T-cell (primary cell): ENCODE measurements around the gene MRTFA. TPM values are rescaled to one million over a fixed set of nuclear protein-coding genes. Genes with fewer than 3 reads are reported as not detected.
"Not testable (repeated sequence)": the region's sequence is repeated elsewhere in the genome, so short reads cannot be mapped to it uniquely, and the experiment has no call there.

Experiments
- ATAC-seq, 4 experiments: fragments of 200-7000 bp in 3 of 4; fragments of 150-1000 bp in 1 of 4; cut with Tn5 transposase; replicated peaks in 1 of 4; 1 replicate in 3 of 4; 2 replicates in 1 of 4; pipeline ENCODE4 v1.10.0; 2021; ENCODE audit warnings: moderate library complexity in 3 of 4, mild to moderate bottlenecking in 2 of 4, moderate number of reproducible peaks in 1 of 4
- CTCF ChIA-PET, 2 donors: fragments of 300-600 bp; sonication (Branson Sonifier 250); formaldehyde crosslinking; loops; one replicate each; lab custom pipeline; 2022; ENCODE audit warnings: antibody characterized with exemption in 2 of 2; lab: Charles Lee
- POLR2A ChIA-PET, 2 donors: fragments of 300-600 bp; sonication (Branson Sonifier 250); formaldehyde crosslinking; loops; one replicate each; lab custom pipeline; 2022; ENCODE audit warnings: antibody characterized with exemption in 2 of 2; lab: Charles Lee
- DNase-seq, 35 experiments: peaks; one replicate each; pipeline versions ENCODE4 v3.0.0 to v3.0.0-alpha.2; 2013 to 2023
- H3K27ac ChIP-seq: one replicate; pipeline ENCODE4 v1.5.1; 2013; ENCODE audit warnings: low read length
- H3K27me3 ChIP-seq, 2 experiments: replicated peaks in 1 of 2; 1 replicate in 1 of 2; 2 replicates in 1 of 2; pipeline versions ENCODE4 v1.6.1 to v1.7.0; 2013; ENCODE audit warnings: low read length in 1 of 2, mixed read lengths in 1 of 2; ENCODE audit not compliant: control insufficient read depth in 2 of 2, insufficient read depth in 2 of 2; ENCODE audit errors: extremely low read depth in 1 of 2
- H3K36me3 ChIP-seq, 2 donors: 1 replicate in 1 of 2; 2 replicates in 1 of 2; pipeline versions ENCODE4 v1.6.1 to v1.7.0; 2013; ENCODE audit warnings: low read length in 1 of 2; ENCODE audit not compliant: control insufficient read depth in 2 of 2, insufficient read depth in 1 of 2; ENCODE audit errors: extremely low read depth in 1 of 2
- H3K4me1 ChIP-seq, 2 experiments: 1 replicate in 1 of 2; 2 replicates in 1 of 2; pipeline versions ENCODE4 v1.6.1 to v1.7.0; 2013; ENCODE audit warnings: low read length in 2 of 2, mixed read lengths in 1 of 2; ENCODE audit not compliant: insufficient read depth in 2 of 2, control insufficient read depth in 1 of 2; ENCODE audit errors: extremely low read depth in 1 of 2
- H3K4me3 ChIP-seq, 2 donors: 1 replicate in 1 of 2; 2 replicates in 1 of 2; pipeline versions ENCODE4 v1.5.1 to v1.7.0; 2013; ENCODE audit warnings: mild to moderate bottlenecking in 2 of 2, low read length in 1 of 2, moderate library complexity in 1 of 2; ENCODE audit not compliant: control insufficient read depth in 1 of 2; ENCODE audit errors: extremely low read depth in 1 of 2
- H3K9me3 ChIP-seq: 2 replicates; pipeline ENCODE4 v1.7.0; 2013
- H3K27ac Mint-ChIP-seq, 2 donors: one replicate each; pipeline ENCODE4 v1.8.0; 2020 to 2021; ENCODE audit warnings: mild to moderate bottlenecking in 2 of 2, mixed read lengths in 2 of 2
- H3K27me3 Mint-ChIP-seq, 2 donors: one replicate each; pipeline ENCODE4 v1.8.0; 2021 to 2022; ENCODE audit warnings: mixed read lengths in 2 of 2
- H3K36me3 Mint-ChIP-seq: one replicate; pipeline ENCODE4 v1.8.0; 2021; ENCODE audit warnings: mixed read lengths
- H3K4me1 Mint-ChIP-seq, 3 donors: one replicate each; pipeline ENCODE4 v1.8.0; 2020 to 2022; ENCODE audit warnings: mixed read lengths in 3 of 3, mild to moderate bottlenecking in 1 of 3
- H3K4me3 Mint-ChIP-seq, 3 donors: one replicate each; pipeline ENCODE4 v1.8.0; 2020 to 2022; ENCODE audit warnings: mild to moderate bottlenecking in 3 of 3, mixed read lengths in 3 of 3, moderate library complexity in 3 of 3
- H3K9me3 Mint-ChIP-seq, 3 donors: one replicate each; pipeline ENCODE4 v1.8.0; 2020 to 2022; ENCODE audit warnings: mixed read lengths in 3 of 3
- WGBS: methylation state at CpG from one replicate; pipeline ENCODE4 v1.1.5; 2013; ENCODE audit warnings: missing lambda C conversion rate; ENCODE audit not compliant: insufficient coverage; 5-methylcytosine and 5-hydroxymethylcytosine counted together
- total RNA-seq, 35 experiments: library from RNA in 6 of 35; stranded (reverse) in 6 of 35; fragments of 120-200 nt in 1 of 35; gene quantifications; one replicate each; pipeline versions ENCODE4 v1.2.1 to v1.2.4 and lab custom pipeline; 2013 to 2026

MRTFA gene
- total RNA-seq, 5 donors from 2014 or later (not counting 1 experiment from before 2014, with no cell fraction given): 81.9 to 118 (median 114) TPM

- Histone ChIP-seq H3K27ac (no peak overlapping the region), H3K9me3 (no peaks in the 10 kb centered on the region), H3K4me3 (no peak overlapping the region), H3K36me3 (no peaks in the 10 kb centered on the region), H3K27me3 (no peaks in the 10 kb centered on the region), H3K4me1 (peaks cover 7 to 8% of the 10 kb centered on the region in 2 experiments)
- Mint-ChIP-seq H3K36me3 (no peaks in the 10 kb centered on the region), H3K27ac (no peak overlapping the region), H3K9me3 (no peaks in the 10 kb centered on the region), H3K4me1 (peaks cover 60 to 66% (median 64%) of the 10 kb centered on the region in 3 donors), H3K27me3 (no peaks in the 10 kb centered on the region), H3K4me3 (no peak overlapping the region)
- ChIA-PET CTCF (no interaction called here), POLR2A (no interaction called here)
- no peak for DNase-seq
- 89% methylated on average over 1 of the region's 3 CpGs for WGBS
- no peak for ATAC-seq
Observed at GRCh38 chr22:40628354-40629042, 8.0 kb downstream of the MRTFA start.

GRCh38 chr22:40627612-40628011 is 8.9 kb downstream of the MRTFA start:
- POLR2A ChIA-PET: no interaction called here
- H3K27ac Mint-ChIP-seq: no peak overlapping the region
- no peak for DNase-seq

GRCh38 chr22:40626851-40627250 is 9.7 kb downstream of the MRTFA start:
- no peaks in the 10 kb centered on the region for H3K27me3 Mint-ChIP-seq
- H3K9me3 ChIP-seq: no peaks in the 10 kb centered on the region
- POLR2A ChIA-PET: interaction anchor here in 1 of 2 donors (0.5 to 0.6 kb wide), 2 partner anchors 28 to 57 kb away, joined by 3 to 10 read pairs; no protein-coding TSS in a partner anchor
- CTCF ChIA-PET: no interaction called here
- 94% methylated on average over 2 of the region's 2 CpGs for WGBS
- no peak overlapping the region for H3K4me3 ChIP-seq
- H3K36me3 ChIP-seq: no peaks in the 10 kb centered on the region
- peaks cover 10% of the 10 kb centered on the region for H3K36me3 Mint-ChIP-seq
- peaks cover 48 to 56% (median 52%) of the 10 kb centered on the region in 3 donors for H3K4me1 Mint-ChIP-seq
- peaks cover 2% of the 10 kb centered on the region in 2 experiments for H3K4me1 ChIP-seq
- peaks cover 5 to 8% (median 7%) of the 10 kb centered on the region in 3 donors for H3K9me3 Mint-ChIP-seq
- H3K27me3 ChIP-seq: no peaks in the 10 kb centered on the region
- ATAC-seq (no peak), DNase-seq (no peak)
- no peak overlapping the region for H3K27ac ChIP-seq
- H3K27ac Mint-ChIP-seq: no peak overlapping the region
- no peak overlapping the region for H3K4me3 Mint-ChIP-seq

More at GRCh38 chr22:40627612-40628011, 8.9 kb downstream of the MRTFA start:
- H3K27me3 ChIP-seq: no peaks in the 10 kb centered on the region
- no peaks in the 10 kb centered on the region for H3K9me3 ChIP-seq
- CTCF ChIA-PET: no interaction called here
- no peak overlapping the region for H3K4me3 ChIP-seq
- no peak overlapping the region for H3K27ac ChIP-seq
- Mint-ChIP-seq H3K27me3 (no peaks in the 10 kb centered on the region), H3K4me1 (peaks cover 53 to 60% (median 58%) of the 10 kb centered on the region in 3 donors), H3K36me3 (peaks cover 5% of the 10 kb centered on the region), H3K9me3 (peaks cover 2 to 3% (median 2%) of the 10 kb centered on the region in 3 donors), H3K4me3 (no peak overlapping the region)
- no peaks in the 10 kb centered on the region for H3K36me3 ChIP-seq
- ATAC-seq: no peak
- WGBS: 100% methylated on average over 3 of the region's 5 CpGs
- H3K4me1 ChIP-seq: peaks cover 2 to 6% of the 10 kb centered on the region in 2 experiments

GRCh38 chr22:40625794-40626193 is 10.7 kb downstream of the MRTFA start:
- H3K27ac ChIP-seq, POLR2A ChIA-PET, H3K4me3 ChIP-seq, H3K36me3 ChIP-seq, H3K4me1 ChIP-seq, H3K9me3 ChIP-seq, H3K4me3 Mint-ChIP-seq, ATAC-seq, H3K27me3 ChIP-seq, H3K27me3 Mint-ChIP-seq, H3K27ac Mint-ChIP-seq, DNase-seq: not testable (repeated sequence)
- Mint-ChIP-seq H3K9me3 (peaks cover 5 to 13% (median 10%) of the 10 kb centered on the region in 3 donors), H3K4me1 (peaks cover 46 to 51% (median 47%) of the 10 kb centered on the region in 3 donors), H3K36me3 (peaks cover 17% of the 10 kb centered on the region)
- WGBS: no CpG with 5 or more reads among the region's 3 CpGs
- CTCF ChIA-PET: interaction anchor here in 1 of 2 donors (0.6 kb wide), 1 partner anchor 17 kb away, joined by 3 read pairs; no protein-coding TSS in a partner anchor

GRCh38 chr22:40625281-40625680 is 11.2 kb downstream of the MRTFA start:
- ATAC-seq, H3K27me3 ChIP-seq, H3K4me3 Mint-ChIP-seq, H3K9me3 ChIP-seq, H3K36me3 ChIP-seq, H3K27ac ChIP-seq, DNase-seq, H3K4me1 ChIP-seq, H3K27me3 Mint-ChIP-seq, POLR2A ChIA-PET, H3K27ac Mint-ChIP-seq, H3K4me3 ChIP-seq: not testable (repeated sequence)
- Mint-ChIP-seq H3K4me1 (peaks cover 46 to 48% (median 47%) of the 10 kb centered on the region in 3 donors), H3K36me3 (peaks cover 22% of the 10 kb centered on the region), H3K9me3 (peaks cover 5 to 16% (median 10%) of the 10 kb centered on the region in 3 donors)
- CTCF ChIA-PET: interaction anchor here (0.6 to 1.8 kb wide), 3 partner anchors 17 to 1833 kb away, joined by 3 to 5 read pairs (median 3); no protein-coding TSS in a partner anchor
- 92% methylated on average over 2 of the region's 3 CpGs for WGBS

GRCh38 chr22:40624770-40625169 is 11.7 kb downstream of the MRTFA start:
- Mint-ChIP-seq H3K27ac (no peak overlapping the region), H3K27me3 (no peaks in the 10 kb centered on the region), H3K4me3 (no peak overlapping the region), H3K9me3 (peaks cover 5 to 16% (median 10%) of the 10 kb centered on the region in 3 donors), H3K36me3 (peaks cover 22% of the 10 kb centered on the region), H3K4me1 (peaks cover 43 to 46% (median 44%) of the 10 kb centered on the region in 3 donors)
- CTCF ChIA-PET: interaction anchor here in 1 of 2 donors (0.6 to 1.8 kb wide), 3 partner anchors 16 to 1832 kb away, joined by 3 to 6 read pairs (median 5); no protein-coding TSS in a partner anchor
- H3K27me3 ChIP-seq: no peaks in the 10 kb centered on the region
- DNase-seq: no peak
- no CpG with 5 or more reads among the region's 1 CpG for WGBS
- no peaks in the 10 kb centered on the region for H3K4me1 ChIP-seq
- H3K27ac ChIP-seq: no peak overlapping the region
- H3K36me3 ChIP-seq: no peaks in the 10 kb centered on the region
- POLR2A ChIA-PET: interaction anchor here (0.6 kb wide), 2 partner anchors 21 to 55 kb away, joined by 5 to 6 read pairs; no protein-coding TSS in a partner anchor
- no peak for ATAC-seq
- H3K4me3 ChIP-seq: no peak overlapping the region
- no peaks in the 10 kb centered on the region for H3K9me3 ChIP-seq
